Skin of body (tissue), 2 donors: ENCODE data around the gene SLC12A7. TPM values are rescaled to one million over a fixed set of nuclear protein-coding genes. Genes with fewer than 3 reads are reported as not detected.
"Not testable (repeated sequence)": the region's sequence is repeated elsewhere in the genome, so short reads cannot be mapped to it uniquely, and the experiment has no call there.

ENCODE experiments used
- DNase-seq: peaks from one replicate; lab custom pipeline; 2025; lab: John Stamatoyannopoulos, UW
- total RNA-seq: library from RNA; depleted of rRNA; stranded (reverse); fragments of >200 nt; gene quantifications from one replicate; pipeline ENCODE4 v1.2.3, GENCODE V29; 2014

Gene SLC12A7
- total RNA-seq, 1 donor from 2014 or later, result 13.7 TPM

DNA sequence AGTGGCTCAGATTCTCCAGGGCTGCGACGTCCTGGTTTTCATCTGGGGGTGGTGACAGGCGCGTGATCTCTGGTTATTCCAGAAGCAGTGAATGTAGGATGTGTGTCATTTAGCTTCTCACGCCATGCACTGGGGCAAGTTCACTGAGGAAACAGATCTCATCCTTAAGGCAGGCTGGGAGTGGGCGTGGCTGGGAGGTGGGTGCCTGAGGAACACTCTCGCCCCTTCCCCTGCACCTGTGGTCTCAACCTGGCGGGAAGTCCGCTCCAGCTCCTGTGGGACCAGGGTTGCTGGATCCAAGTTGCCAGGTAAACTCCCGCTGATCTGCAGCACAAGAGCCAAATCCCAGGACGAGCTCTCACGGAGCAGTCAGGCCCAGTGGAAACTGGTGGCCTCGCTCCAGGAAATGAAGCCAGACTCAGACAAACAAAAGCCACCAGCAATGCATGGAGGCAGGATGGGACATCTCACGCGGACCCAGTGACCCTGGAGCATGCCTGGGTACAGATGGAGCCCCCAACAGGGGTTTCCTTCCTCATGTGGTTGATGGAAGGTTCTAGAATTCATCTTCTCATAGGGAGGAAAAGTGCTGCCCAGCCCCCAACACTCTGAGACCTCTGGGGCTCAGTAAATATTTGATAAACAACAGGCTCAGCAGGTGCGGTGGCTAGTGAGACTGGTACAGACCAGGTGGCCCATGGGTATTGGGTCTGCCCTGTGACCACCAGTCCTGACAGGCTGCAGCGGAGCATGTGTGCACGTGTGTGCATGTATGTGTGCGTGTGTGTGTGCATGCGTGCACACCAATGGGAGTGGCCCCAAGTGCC lies 16.3 kb upstream of the SLC12A7 start:
- DNase-seq, result no peak

DNA sequence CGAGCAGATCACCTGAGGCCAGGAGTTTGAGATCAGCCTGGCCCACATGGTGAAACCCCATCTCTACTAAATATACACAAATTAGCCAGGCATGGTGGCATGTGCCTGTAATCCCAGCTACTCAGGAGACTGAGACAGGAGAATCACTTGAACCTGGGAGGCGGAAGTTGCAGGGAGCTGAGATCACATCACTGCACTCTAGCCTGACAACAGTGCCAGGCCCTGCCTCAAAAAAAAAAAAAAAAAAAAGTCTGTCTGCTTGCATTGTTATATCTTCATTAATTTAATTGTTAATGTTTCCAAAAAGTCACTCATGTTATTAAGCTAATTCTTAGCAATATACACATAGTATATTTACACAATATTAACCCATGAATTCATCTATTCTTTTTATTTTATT lies 13.8 kb upstream of the SLC12A7 start:
- not testable (repeated sequence) for DNase-seq

DNA sequence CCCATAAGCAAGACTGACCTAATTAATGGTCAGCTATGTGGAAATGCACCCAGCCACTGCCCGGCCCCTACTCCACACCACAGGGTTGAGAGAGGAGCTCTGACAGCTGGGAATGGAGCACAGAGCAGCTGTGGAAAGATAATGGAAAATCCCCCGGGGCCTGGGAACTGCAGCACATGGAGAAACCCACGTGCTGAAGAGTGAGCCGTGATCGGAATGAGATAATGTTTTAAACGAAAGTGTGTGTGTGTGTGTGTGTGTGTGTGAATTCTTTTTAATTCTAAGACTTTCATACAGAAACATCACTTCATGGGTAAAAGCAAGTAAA lies 13.1 kb upstream of the SLC12A7 start:
- peak; percentile 62 for DNase-seq

DNA sequence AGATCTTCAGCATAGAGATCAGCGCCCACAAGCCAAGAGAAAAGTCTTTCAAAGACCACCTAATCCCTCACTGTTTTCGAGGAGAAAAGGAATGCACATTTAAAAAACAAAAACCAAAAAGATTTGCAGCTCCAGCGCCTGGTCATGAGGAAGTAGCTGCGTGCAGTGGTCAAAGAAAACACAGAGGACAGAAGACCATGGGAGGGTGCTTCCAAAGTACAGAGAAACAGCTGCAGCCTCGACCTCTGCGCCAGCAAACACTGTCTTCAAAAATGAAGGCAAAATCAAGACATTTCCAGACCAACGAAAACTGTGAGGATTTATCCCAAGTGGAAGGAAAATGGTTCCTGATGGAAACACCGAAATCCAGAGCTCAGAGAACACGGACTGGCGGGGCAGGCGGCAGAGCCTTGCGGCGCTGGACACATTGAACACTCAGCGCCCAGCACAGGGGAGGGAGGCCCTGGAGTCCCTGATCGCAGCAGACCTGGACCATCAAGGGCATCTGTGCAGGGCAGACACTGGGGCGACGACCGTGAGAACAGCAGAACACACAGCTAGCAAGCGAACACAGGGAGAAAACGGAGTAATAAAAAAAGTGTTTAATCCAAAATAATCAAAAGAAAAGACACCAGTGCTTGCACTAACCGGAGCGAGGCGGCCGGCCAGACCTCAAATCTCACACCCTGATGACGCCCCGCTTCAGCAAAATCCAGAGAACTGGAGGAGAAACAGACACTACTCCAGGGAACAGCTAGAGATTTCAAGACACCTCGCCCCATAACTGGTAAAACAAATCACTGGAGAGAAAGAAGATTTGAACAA lies 12.6 kb upstream of the SLC12A7 start:
- DNase-seq, result no peak

DNA sequence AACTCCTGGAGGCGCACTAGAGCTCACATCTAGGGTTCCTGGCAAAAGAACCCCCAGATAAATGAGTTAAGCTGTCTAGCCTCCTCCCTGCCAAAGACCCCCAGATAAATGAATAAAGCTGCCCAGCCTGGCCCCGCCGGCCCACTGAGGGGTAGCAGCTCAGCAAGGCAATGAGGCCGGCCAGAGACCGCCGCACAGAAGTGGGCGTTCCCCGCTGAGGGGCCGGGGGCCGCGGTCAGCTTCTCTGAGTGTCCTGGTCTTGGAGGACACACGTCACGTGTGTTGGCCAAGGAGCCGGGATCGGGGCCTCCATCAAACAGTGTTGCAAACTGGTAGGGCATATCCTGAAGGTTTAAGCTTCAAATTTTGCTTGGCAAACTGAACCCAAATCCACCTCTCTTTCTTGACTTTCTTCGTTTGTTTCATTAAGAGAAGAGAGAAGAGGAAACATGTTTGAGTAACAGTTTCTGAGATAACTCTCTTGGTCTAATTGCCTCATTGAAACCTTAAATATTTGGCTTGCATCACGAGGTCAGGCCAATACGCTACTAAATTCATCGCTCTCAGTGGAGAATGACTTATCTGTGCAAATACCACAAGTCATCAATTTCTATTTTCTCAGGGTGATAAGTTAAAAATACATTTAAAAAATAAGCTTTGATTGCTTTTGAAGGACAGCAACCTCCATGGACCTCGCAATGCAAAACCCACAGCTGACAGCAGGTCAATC lies 11.7 kb upstream of the SLC12A7 start:
- no peak for DNase-seq

DNA sequence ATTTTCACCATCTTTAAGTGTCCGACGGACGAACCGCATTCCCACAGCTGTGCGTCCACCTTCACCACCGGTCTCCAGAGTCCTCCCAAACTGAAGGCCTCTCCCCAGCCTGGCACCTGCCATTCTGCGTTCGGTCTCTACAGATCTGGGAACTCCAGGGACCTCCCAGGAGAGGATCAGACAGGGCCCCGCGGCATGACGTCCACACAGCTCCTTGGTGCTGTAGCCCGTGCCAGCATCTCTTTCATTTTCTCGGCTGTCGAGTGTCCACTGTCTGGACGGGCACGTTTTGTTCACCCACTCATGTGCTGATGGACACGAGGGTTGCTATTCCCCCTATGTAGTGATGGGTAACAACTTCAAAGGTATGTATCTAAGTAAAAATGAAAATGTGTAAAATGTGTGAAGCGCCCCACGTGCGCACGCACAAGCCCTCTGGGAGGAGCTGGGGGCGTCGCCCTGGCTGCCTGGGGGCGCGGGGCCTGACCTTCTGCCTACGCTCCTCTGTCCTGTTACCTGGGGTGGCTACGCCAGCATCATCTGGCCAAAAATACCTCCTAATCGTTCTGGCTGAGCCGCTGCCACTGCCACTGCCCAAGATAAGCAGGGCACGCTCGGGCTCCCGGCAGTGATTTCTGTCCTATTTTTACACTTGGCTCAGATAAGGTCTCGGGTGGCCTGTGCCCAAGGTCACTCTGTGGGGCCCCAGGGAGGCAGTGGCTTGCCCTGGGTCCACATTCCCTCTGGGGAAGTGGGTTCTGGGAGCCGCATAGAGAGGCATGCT lies 10.8 kb upstream of the SLC12A7 start:
- DNase-seq, result no peak

DNA sequence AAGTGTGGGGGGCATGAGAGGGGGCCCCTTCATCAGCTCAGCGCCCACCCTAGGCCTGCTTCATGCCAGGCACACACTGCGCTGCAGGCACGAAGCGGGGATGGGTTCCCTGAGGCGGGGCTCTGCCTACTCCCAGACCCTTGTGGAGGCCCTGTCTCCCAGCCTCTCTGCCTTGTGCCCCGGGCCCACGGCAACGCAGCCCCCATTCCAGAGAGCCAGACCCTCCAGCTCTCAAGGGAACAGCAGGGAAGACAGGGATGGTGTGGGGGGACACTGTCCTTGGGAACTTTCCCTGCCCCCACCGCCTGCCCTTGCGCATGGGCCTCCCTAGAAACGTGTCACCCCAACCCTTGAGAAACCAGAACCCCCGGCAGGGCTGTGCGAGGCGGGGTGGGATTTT lies 10.0 kb upstream of the SLC12A7 start:
- no peak for DNase-seq

DNA sequence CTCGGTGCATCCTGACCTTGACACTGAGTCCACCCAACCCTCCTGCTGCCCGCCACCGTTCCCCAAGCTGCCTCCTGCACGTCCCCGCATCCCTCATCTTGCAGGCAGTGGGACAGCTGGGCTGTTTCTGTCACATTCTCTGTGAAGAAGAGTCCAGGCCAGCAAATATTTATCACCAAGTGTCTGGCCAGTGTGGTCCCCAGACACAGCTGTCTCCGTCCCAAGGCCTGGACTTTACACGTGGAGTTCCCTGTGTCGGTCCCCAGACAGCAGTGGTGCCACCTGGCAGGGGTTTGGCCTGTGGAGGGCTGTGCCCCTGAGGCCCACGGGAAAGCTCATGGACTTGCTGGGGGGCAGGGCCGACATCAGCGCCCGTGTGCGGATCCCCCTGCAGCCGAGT lies 9.2 kb upstream of the SLC12A7 start:
- no peak for DNase-seq

DNA sequence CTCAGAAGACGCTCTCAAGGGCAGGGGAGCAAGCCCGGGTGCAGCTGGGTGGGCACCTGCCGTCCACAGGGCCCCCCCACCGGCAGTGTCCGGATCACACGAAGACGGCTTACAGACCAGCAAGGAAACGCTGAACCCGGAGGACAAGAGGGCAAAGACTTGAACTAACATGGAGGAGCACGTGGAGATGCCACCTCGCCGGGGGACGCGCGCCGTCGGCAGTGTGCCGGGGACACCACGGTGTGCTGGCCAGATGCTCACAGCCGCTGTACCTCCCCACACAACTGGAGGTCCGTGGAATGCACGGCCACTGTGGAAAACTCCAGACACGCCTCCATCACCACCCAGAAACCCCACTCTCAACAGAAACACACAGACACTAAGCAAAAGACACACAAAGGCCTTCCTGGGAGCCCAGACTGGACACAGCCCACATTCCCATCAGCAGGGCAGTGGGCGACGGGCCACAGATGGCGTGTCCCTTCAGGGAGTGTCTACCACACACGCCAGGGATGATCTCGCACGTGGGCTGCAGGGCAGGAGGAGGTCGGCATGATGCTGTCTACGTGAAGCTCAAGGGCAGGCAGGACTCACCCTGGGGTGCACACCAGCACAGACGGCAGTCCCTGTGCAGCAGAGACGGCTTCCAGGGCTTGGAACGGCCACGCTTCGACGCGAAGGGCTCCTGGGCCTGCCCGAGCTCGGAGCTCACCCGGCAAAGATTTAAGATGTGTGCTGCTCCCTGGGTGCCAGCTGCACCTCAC lies 8.6 kb upstream of the SLC12A7 start:
- no peak for DNase-seq

DNA sequence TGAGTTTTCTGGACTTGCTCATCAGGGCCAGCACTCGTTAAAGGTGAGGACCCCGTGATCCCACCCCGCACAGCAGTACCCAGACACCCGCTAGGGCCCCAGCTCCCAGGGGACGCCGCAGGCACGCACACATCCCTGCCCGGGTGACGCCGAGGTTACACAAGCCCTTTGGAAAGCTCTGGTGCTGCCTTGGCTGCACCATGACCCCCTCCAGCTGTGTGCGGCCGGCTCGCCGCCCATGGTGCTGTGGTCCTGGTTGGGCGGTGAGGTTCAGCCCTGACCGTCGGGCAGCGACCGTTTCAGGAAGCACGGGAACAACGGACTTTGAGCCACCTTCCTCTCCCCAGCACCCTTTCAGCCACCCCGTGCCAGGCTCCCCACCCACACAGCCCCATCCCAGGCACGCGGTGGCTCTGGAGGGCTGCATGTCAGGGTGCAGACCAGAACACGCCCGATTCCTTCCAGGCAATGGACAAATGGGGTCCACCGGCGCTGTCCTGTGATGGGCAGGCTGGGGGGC lies 7.5 kb upstream of the SLC12A7 start:
- no peak for DNase-seq

DNA sequence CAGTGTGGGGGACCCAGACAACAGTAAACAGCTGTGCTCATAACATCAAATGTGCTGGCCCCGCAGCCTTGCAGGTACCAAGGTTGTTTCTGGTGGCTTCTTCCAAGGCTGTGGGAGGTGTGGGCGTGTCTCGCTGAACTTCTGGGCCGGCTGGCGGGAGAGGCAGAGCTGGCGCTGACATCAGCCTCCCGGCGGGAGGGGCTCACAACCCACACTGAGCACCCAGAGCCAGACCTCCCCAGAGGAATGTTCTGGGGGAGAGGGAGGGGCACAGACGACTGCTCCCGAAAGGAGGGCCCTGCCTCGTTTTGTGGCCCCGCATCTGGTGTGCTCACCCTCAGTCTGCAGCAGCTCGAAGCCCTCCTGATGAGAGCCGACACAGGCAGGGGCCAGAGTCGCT lies 6.9 kb upstream of the SLC12A7 start:
- no peak for DNase-seq

DNA sequence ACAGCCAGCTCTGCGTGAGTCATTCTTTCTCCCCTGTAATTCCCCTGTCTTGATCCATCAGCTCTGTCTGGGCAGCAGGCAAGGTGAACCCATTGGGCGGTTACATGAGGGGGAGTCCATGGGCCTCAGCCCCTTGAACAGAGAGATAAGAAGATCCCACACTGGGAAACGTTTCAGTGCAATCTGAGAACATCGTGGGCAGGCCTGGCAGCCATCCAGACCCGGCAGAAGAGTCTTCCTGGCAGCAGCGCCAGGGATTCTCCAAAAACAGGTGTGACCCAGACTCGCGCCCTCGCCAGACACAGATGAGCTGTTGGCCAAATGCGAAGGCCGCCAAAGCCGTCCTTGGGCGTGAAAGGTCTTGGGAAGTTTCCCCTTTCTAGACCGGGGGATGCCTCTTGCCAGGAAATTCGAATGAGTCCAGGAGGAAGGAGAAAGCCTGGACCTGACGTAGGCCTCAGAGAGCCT lies 6.4 kb upstream of the SLC12A7 start:
- no peak for DNase-seq

DNA sequence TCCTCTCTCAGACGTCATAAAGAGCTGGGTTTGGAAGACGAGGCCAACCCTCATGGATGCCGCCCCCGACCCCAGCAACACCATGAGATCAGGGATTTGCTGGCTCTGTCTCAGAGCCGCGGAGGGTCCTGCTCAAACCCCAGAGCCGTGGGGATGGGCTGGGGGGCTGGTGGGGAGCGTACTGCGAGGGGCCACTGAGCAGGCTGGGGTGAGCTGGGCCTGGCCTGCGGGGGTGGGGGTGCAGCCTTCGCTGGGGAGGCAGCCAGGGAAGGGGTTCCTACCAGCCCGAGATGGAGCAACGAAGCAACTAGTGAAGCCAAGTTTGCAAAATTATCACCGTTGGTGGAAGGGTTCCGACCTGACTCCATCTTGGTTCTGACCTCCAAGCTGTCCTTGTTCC lies 5.1 kb upstream of the SLC12A7 start:
- no peak for DNase-seq

DNA sequence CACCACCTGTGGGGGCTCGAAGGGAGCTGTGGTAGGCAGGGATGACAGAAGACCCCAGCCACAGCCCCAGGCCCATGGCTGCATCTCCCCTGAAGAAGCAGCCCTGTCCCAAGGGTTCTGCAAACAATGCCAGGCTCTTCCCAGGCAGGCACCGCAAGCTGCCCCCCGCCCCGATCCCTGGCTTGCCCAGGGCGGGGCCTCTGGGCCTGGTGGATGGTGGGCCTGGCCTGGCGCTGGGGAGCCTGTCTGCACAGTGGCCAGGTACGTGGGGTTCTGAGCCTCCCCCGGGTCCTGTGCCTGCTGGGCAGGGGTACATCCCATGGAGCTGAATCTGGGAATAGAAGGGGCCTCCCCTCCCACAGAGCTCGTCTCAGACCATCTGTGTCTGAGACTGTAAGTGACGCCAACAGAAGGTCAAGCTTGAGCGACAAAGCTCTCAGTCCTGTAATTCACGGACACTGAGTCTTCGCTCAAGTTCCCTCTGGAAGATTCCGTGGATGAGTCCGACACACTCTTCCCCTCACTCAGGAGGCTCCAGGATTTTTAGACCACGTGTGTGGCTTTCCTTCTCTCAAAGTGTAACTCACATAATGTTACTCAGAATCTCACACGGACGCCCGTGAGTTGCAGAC lies 4.4 kb upstream of the SLC12A7 start:
- DNase-seq, result no peak

DNA sequence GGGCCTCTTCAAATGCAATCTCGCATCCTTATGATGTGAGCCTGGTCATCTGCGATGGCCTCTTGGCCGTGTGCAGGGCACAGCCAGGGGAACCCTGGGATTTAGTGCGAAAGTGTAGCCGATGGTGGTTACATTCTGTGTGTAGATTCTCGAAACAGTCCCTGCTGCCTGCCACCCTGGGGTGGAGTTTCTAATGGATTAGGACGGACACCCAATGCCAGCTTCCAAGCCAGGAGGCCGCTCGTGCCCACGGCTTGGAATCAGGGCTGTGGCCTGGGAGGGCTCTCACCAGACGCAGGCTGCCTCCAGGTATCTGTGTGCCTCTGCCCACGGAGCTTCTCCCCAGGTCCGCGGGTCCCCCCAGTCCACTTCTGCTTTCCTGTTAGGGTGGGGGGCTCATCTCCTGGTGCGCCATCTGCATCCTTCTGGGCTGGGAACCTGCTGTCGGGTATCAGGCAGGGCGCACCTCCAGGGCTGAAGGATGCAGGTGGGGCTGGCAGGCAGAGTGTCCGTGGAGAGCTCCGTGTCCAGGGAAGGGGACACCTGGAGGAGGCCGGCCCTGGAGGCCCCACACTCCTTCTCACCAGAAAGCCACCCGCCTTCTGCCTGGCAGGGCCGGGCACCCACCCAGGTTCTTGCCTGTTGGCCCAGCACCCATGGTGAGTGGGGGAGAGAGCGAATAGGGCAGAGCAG lies 3.4 kb upstream of the SLC12A7 start:
- no peak for DNase-seq

DNA sequence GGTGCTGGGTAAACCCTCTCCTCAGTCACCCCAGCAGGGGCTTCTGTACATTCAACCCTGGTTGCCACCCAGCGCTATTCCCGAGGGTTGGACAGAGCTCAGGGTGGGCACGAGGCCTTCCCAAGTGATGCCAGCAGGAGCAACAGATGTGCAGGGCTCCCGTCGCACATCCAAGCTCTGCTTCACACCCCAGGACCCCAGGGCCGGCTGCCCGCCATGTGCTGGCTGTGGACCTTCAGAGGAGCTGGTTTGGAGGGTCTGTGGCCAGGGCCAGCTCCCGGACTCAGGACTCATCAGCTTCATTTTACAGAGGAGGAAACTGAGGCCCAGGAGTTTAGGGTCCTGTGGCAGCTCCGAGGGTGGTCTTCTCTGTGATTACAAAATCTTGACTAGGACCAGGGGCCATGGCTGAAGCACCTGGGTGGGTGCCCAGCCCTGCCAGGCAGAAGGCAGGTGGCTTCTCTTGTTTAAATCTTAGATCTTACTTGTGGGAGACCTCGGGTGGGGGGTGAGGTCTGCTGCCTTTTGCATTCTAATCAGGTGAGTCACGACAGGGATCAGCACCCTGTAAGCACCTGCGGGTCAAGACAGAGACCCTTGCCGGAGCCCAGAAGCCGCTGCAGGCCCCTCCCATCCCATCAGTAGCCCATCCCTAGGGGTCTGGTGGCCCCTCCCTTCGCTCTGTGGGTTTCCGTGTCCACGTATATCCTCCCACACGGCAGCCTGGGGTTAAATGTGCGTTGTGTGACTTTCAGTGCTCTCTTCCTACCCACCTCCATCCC lies 2.1 kb upstream of the SLC12A7 start:
- DNase-seq, result no peak

DNA sequence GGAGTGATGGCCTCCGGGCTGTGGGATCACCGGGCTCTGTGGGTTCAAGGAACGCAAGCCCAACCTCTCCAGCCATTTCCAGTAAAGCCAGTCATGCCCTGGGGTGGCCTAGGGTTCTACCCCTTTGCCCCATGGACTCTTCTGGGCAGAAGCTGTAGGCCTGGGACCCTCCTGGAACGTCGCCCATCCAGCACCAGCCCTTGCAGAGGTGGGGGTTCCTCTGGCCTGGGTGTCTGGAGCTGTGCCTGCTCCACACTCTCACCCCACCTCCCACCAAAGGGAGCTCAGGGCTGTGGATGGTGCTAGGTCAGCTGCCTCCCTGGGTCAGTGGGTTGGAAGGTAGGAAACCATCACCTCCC lies 1.4 kb upstream of the SLC12A7 start:
- no peak for DNase-seq

DNA sequence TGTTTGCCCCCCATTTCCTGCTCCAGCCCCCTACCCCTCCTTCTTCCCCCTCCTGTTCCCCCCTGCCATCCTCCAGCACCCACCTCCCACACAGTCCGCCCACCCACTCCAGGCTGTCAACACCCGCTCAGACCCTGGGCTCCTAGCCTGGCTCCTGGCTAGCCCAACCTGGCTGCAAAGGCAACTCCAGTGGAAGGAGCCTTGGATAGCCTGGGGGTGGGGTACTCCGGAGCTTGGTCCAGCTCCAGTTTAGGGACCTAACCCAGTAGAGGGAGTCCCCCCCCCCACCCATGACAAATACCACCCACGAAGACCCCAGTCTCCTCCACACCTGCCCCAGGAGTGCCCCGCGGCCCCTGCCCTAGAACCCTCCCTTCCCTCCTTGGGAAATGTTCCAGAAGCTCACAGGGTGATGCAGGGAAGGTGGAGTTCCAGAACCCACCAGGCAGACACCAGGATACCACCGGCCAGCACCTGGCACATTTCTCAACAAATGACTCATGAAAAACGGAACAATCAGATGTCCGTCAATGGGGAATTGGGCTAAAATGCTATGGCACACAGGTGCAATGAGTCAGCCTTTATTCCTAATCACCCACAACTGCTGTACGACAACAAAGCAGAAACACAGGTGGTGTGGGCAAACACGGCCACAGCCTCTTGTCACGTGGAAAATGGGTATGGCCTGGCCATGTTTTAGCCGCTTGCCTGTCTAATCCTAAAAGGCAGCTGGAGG lies 901 bp upstream of the SLC12A7 start:
- DNase-seq, result no peak
